Stimulated activated CD8-positive, alpha-beta memory T cell treated with anti-CD3 and anti-CD28 coated beads, Interleukin-2, amount 100 ng/mL, for 1 hour (primary cell): Measurements from ENCODE around the gene ADAD1.

Experiments used
- DNase-seq, 2 donors: peaks; one replicate each; pipeline ENCODE4 v3.0.0-alpha.2; 2020; ENCODE audit warnings: low read depth in 2 of 2

The ADAD1 gene

GRCh38 chr4:122456231-122457116, 77.7 kb downstream of the ADAD1 start, which contains the start of gene IL2:
Gene IL2, minus strand, starts transcription at chr4:122456725. Its CDS starts 285 bp downstream, at chr4:122456440.
- DNase-seq: no peak

- no peak for DNase-seq
Measured at GRCh38 chr4:122458625-122459024, 79.8 kb downstream of the ADAD1 start.

GRCh38 chr4:122469457-122469856, 90.6 kb downstream of the ADAD1 start:
- DNase-seq: no peak

GRCh38 chr4:122475233-122475632, 96.4 kb downstream of the ADAD1 start:
- no peak for DNase-seq

- DNase-seq: no peak
Measured at GRCh38 chr4:122476126-122476525, 97.3 kb downstream of the ADAD1 start.

- no peak for DNase-seq
Measured at GRCh38 chr4:122476745-122477144, 97.9 kb downstream of the ADAD1 start.
